WTC11 (cell line): ENCODE results near the gene MLX. TPM values are rescaled to one million over a fixed set of nuclear protein-coding genes. Genes with fewer than 3 reads are reported as not detected.

Experiments
- ATAC-seq: fragments of 200-7000 bp; cut with Tn5 transposase; 2 replicates; pipeline ENCODE4 v1.10.0; 2021; ENCODE audit warnings: mild to moderate bottlenecking, moderate library complexity
- CTCF ChIA-PET: fragments of 300-600 bp; sonication (Branson Sonifier 250); formaldehyde crosslinking; loops from one replicate; lab custom pipeline; 2021; ENCODE audit warnings: antibody characterized with exemption; lab: Charles Lee
- POLR2A ChIA-PET: fragments of 350-600 bp; sonication (Branson Sonifier 250); formaldehyde crosslinking; loops from one replicate; lab custom pipeline; 2021; ENCODE audit warnings: antibody characterized with exemption; lab: Charles Lee
- DNase-seq: peaks from one replicate; pipeline ENCODE4 v3.0.0; 2021; ENCODE audit warnings: low spot score
- H3K27ac Mint-ChIP-seq: 2 replicates; pipeline ENCODE4 v1.8.0; 2021; ENCODE audit warnings: mixed read lengths
- H3K27me3 Mint-ChIP-seq: 2 replicates; pipeline ENCODE4 v1.8.0; 2021; ENCODE audit warnings: low read depth, mild to moderate bottlenecking, moderate library complexity, mixed read lengths
- H3K36me3 Mint-ChIP-seq: 2 replicates; pipeline ENCODE4 v1.8.0; 2021; ENCODE audit warnings: mixed read lengths
- H3K4me1 Mint-ChIP-seq: 2 replicates; pipeline ENCODE4 v1.8.0; 2022; ENCODE audit warnings: mixed read lengths
- H3K4me3 Mint-ChIP-seq: 2 replicates; pipeline ENCODE4 v1.8.0; 2021; ENCODE audit warnings: mild to moderate bottlenecking, moderate library complexity, mixed read lengths
- H3K9me3 Mint-ChIP-seq: 2 replicates; pipeline ENCODE4 v1.8.0; 2021; ENCODE audit warnings: mixed read lengths
- CREB1 ChIP-seq: sonication (generic); formaldehyde crosslinking; IDR thresholded peaks from 2 replicates; pipeline ENCODE4 v1.8.0; 2023; ENCODE audit warnings: mild to moderate bottlenecking, missing genetic modification reagents
- GABPB1 ChIP-seq: sonication (generic); formaldehyde crosslinking; IDR thresholded peaks from 2 replicates; pipeline ENCODE4 v1.8.1; 2023; ENCODE audit warnings: mild to moderate bottlenecking, missing genetic modification reagents
- TCF7 ChIP-seq: sonication (generic); formaldehyde crosslinking; IDR thresholded peaks from 2 replicates; pipeline ENCODE4 v1.8.0; 2022; ENCODE audit warnings: mild to moderate bottlenecking, low read depth, missing genetic modification reagents, moderate library complexity
- TP53 ChIP-seq: sonication (generic); formaldehyde crosslinking; IDR thresholded peaks from 2 replicates; pipeline ENCODE4 v1.8.1; 2023; ENCODE audit warnings: mild to moderate bottlenecking, missing genetic modification reagents
- ZNF138 ChIP-seq: sonication (generic); formaldehyde crosslinking; conservative IDR thresholded peaks from 2 replicates; pipeline ENCODE4 v1.8.1; 2022; ENCODE audit warnings: mild to moderate bottlenecking, moderate library complexity, missing genetic modification reagents
- ZNF416 ChIP-seq: fragments of 250-450 bp; sonication (Bioruptor Pico); IDR thresholded peaks from 2 replicates; pipeline ENCODE4 v1.9.0; 2021; ENCODE audit warnings: mild to moderate bottlenecking, inconsistent platforms
- total RNA-seq: library from RNA; stranded (reverse); gene quantifications from 3 replicates; pipeline ENCODE4 v1.2.3, GENCODE V29; 2021
- TF ChIP-seq, protein P1 (sequence below): sonication (generic); formaldehyde crosslinking; IDR thresholded peaks from 2 replicates; pipeline ENCODE4 v1.8.0; 2023; ENCODE audit warnings: missing genetic modification reagents, mild to moderate bottlenecking, borderline replicate concordance
- TF ChIP-seq, protein P2 (sequence below): sonication (generic); formaldehyde crosslinking; IDR thresholded peaks from 2 replicates; pipeline ENCODE4 v1.8.1; 2023; ENCODE audit warnings: mild to moderate bottlenecking, missing genetic modification reagents, moderate library complexity
- TF ChIP-seq, protein P3 (sequence below): sonication (generic); formaldehyde crosslinking; IDR thresholded peaks from 2 replicates; pipeline ENCODE4 v1.8.1; 2022; ENCODE audit warnings: low read depth, missing genetic modification reagents, borderline replicate concordance
- TF ChIP-seq, protein P4 (sequence below): sonication (generic); formaldehyde crosslinking; IDR thresholded peaks from 2 replicates; pipeline ENCODE4 v1.8.1; 2023; ENCODE audit warnings: mild to moderate bottlenecking, moderate library complexity, missing genetic modification reagents
- TF ChIP-seq, protein P5 (sequence below): fragments of 200-600 bp; IDR thresholded peaks from 2 replicates; pipeline ENCODE4 v1.8.0; 2022; ENCODE audit warnings: antibody characterized with exemption

MLX gene
- total RNA-seq, 1 experiment from 2014 or later: 34.9 TPM

DNA sequence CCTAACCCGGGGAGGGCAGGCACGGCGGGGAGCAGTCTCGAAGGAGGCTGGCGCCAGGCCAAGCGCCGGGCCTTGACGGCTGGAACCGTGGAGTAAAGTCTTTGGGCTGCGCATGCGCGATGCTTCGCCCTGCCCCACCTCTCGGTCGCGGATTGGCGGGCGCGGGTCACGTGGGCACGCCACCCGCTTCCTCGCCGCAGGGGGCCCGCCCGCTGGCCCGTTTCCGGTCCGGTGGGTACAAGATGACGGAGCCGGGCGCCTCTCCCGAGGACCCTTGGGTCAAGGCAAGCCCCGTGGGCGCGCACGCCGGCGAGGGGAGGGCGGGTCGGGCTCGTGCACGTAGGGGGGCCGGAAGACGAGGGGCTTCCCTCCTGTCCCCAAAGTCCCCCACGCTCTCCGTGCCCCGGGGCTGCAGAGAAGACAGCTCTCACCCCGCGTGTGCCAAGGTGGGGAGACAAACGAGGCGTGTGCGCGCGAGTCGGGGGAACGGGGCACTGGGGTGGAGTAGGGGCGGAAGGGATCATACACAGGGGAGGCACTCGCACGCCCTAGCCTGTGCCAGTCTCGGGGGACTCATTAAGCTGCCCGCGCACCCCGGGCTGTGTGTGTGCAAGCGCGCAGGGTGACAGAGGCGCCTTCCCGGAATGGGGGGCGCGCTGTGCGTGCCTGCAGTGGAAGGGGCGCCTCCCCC, at the start of gene MLX (continued):
- TF ChIP-seq, protein P1, sequence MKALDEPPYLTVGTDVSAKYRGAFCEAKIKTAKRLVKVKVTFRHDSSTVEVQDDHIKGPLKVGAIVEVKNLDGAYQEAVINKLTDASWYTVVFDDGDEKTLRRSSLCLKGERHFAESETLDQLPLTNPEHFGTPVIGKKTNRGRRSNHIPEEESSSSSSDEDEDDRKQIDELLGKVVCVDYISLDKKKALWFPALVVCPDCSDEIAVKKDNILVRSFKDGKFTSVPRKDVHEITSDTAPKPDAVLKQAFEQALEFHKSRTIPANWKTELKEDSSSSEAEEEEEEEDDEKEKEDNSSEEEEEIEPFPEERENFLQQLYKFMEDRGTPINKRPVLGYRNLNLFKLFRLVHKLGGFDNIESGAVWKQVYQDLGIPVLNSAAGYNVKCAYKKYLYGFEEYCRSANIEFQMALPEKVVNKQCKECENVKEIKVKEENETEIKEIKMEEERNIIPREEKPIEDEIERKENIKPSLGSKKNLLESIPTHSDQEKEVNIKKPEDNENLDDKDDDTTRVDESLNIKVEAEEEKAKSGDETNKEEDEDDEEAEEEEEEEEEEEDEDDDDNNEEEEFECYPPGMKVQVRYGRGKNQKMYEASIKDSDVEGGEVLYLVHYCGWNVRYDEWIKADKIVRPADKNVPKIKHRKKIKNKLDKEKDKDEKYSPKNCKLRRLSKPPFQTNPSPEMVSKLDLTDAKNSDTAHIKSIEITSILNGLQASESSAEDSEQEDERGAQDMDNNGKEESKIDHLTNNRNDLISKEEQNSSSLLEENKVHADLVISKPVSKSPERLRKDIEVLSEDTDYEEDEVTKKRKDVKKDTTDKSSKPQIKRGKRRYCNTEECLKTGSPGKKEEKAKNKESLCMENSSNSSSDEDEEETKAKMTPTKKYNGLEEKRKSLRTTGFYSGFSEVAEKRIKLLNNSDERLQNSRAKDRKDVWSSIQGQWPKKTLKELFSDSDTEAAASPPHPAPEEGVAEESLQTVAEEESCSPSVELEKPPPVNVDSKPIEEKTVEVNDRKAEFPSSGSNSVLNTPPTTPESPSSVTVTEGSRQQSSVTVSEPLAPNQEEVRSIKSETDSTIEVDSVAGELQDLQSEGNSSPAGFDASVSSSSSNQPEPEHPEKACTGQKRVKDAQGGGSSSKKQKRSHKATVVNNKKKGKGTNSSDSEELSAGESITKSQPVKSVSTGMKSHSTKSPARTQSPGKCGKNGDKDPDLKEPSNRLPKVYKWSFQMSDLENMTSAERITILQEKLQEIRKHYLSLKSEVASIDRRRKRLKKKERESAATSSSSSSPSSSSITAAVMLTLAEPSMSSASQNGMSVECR (CRISPR knock-in tag): peak; percentile 21; the same call in 1 of the 2 replicates
- TF ChIP-seq TP53 (CRISPR knock-in tag): no peak
- peak; percentile 74; the same call in 1 of the 2 replicates for TF ChIP-seq GABPB1 (CRISPR knock-in tag)
- 0 out of 2 replicates have a peak, but pooled peaks have one; percentile 50 for TF ChIP-seq ZNF138 (CRISPR knock-in tag)
- no peak for TF ChIP-seq ZNF416
- TF ChIP-seq, protein P2, sequence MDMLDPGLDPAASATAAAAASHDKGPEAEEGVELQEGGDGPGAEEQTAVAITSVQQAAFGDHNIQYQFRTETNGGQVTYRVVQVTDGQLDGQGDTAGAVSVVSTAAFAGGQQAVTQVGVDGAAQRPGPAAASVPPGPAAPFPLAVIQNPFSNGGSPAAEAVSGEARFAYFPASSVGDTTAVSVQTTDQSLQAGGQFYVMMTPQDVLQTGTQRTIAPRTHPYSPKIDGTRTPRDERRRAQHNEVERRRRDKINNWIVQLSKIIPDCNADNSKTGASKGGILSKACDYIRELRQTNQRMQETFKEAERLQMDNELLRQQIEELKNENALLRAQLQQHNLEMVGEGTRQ (CRISPR knock-in tag): peak; percentile 100
- TF ChIP-seq, protein P3, sequence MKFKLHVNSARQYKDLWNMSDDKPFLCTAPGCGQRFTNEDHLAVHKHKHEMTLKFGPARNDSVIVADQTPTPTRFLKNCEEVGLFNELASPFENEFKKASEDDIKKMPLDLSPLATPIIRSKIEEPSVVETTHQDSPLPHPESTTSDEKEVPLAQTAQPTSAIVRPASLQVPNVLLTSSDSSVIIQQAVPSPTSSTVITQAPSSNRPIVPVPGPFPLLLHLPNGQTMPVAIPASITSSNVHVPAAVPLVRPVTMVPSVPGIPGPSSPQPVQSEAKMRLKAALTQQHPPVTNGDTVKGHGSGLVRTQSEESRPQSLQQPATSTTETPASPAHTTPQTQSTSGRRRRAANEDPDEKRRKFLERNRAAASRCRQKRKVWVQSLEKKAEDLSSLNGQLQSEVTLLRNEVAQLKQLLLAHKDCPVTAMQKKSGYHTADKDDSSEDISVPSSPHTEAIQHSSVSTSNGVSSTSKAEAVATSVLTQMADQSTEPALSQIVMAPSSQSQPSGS (CRISPR knock-in tag): no peak
- TF ChIP-seq, all 79 proteins: peak for 18

DNA sequence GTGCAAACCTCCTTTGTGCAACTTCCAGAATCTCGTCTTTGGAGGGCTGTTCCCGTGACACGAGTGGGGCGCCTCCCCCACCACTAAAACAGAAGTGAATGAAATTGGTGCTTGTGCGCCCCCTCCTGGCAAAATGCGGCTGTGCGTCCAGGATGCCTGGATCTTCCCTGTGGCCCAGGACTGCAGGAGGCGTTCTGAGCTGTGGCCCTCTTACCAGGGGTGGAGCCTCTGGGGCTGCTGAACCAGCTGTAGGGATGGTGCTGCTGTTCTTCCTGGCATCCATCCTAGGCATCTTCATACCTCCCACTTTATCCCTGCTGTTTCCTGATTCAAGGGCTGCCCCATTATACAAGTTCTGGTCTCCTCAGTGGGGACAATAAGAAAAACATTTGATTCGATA, 49.4 kb upstream of the MLX start:
- Mint-ChIP-seq H3K9me3 (no peaks in the 10 kb centered on the region), H3K4me3 (no peak overlapping the region), H3K36me3 (peaks cover 7% of the 10 kb centered on the region), H3K27ac (no peak overlapping the region), H3K4me1 (peaks cover 19% of the 10 kb centered on the region)
- ChIA-PET CTCF (interaction anchor here (0.5 to 4.1 kb wide), 85 partner anchors 10 to 623 kb away, joined by 3 to 72 read pairs (median 4); partner anchors contain the start of genes BECN1, CAVIN1, GHDC and HSPB9), POLR2A (interaction anchor here (1.4 kb wide), 1 partner anchor 10 kb away, joined by 3 read pairs; no protein-coding TSS in a partner anchor)
- peak; percentile 83 for ATAC-seq
- peak; percentile 91 for DNase-seq
- TF ChIP-seq, protein P4, sequence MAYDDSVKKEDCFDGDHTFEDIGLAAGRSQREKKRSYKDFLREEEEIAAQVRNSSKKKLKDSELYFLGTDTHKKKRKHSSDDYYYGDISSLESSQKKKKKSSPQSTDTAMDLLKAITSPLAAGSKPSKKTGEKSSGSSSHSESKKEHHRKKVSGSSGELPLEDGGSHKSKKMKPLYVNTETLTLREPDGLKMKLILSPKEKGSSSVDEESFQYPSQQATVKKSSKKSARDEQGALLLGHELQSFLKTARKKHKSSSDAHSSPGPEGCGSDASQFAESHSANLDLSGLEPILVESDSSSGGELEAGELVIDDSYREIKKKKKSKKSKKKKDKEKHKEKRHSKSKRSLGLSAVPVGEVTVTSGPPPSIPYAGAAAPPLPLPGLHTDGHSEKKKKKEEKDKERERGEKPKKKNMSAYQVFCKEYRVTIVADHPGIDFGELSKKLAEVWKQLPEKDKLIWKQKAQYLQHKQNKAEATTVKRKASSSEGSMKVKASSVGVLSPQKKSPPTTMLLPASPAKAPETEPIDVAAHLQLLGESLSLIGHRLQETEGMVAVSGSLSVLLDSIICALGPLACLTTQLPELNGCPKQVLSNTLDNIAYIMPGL: 0 out of 2 replicates have a peak, but pooled peaks have one; percentile 21
- TF ChIP-seq CREB1 (CRISPR knock-in tag) (no peak), TCF7 (CRISPR knock-in tag) (no peak)
- TF ChIP-seq, protein P5, sequence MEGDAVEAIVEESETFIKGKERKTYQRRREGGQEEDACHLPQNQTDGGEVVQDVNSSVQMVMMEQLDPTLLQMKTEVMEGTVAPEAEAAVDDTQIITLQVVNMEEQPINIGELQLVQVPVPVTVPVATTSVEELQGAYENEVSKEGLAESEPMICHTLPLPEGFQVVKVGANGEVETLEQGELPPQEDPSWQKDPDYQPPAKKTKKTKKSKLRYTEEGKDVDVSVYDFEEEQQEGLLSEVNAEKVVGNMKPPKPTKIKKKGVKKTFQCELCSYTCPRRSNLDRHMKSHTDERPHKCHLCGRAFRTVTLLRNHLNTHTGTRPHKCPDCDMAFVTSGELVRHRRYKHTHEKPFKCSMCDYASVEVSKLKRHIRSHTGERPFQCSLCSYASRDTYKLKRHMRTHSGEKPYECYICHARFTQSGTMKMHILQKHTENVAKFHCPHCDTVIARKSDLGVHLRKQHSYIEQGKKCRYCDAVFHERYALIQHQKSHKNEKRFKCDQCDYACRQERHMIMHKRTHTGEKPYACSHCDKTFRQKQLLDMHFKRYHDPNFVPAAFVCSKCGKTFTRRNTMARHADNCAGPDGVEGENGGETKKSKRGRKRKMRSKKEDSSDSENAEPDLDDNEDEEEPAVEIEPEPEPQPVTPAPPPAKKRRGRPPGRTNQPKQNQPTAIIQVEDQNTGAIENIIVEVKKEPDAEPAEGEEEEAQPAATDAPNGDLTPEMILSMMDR: peak; percentile 88
- TF ChIP-seq, all 79 proteins: peak for 2
- H3K27me3 Mint-ChIP-seq: peaks cover 4% of the 10 kb centered on the region
